ENCODE measurements around the gene EEF1G.

The EEF1G gene

DNA sequence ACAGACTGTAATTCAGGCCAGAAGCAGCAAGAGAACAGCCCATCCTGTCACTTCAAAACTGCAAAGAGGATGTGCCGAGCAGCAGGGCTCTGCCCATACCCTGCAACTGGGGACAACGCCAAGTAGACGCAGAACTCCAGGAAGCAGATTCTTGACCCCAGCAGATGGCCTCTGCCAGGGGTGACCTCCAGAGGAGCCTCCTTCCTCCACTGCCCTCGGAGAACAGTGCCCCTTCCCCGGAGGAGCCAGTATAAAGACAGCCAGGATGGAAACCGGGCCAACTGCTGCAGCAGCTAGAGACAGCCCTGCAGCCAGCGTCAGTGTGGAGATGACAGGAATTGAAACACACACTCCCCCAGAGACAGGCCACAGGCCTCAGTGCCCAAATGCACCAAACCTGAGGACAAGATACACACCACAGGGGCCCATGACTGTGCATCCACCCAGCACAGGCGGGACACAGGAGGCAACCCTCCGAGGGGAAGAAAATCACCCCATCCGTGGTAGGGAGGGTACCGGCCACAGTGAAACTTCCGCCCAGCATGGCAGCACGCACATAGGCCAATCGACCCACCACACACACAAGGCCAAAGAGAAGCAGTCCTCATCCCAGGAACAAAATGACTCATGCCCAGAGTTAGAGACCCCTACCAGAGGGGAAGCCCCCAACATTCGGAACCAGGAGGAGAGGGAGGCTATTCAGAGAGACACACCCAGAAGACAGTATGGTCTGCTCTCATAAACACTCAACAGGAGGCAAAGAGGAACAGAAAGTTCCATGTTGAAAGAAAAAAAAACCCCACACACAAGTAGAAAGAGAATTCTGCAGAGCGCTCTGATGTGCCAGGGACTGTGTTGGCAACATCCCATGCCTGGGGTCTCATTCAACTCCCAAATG lies 32.6 kb downstream of the EEF1G start:
- DNase-seq (ENCODE audit: low read depth in 2 of 2) = no peak

DNA sequence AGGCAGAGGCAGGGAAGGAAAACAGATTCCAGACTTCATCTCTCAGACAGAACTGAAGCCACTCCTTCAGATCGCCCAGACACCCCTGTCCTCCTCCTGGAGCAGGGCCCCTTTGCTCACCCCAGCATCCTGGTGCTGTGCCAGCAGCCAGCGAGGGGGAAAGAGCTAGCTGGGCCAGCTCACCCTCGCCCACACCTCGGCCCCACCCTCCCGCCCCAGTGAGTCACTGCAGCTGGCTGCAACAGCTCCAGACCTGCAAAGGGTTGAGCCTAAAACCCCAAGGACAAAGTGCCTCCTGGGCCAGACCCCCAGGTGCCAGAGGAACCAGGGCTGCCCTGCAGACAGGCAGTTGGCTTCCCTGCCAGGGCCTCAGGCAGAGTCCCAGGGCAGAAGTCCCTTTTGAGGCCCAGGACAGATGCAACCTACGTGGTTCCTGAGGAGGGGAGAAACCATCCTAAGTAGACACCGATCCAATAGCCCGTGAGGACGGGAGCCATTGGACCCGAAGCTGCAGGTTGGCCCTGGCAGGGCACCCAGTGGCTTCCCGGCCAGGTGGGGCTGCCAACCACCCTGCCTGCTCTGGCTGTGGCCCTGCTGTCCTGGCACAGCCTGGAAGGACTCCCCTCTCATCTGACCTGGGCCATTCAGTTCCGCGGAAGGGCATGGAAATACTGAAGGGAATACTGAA lies 34.3 kb downstream of the EEF1G start:
- no peak for DNase-seq (ENCODE audit: low read depth in 2 of 2)

DNA sequence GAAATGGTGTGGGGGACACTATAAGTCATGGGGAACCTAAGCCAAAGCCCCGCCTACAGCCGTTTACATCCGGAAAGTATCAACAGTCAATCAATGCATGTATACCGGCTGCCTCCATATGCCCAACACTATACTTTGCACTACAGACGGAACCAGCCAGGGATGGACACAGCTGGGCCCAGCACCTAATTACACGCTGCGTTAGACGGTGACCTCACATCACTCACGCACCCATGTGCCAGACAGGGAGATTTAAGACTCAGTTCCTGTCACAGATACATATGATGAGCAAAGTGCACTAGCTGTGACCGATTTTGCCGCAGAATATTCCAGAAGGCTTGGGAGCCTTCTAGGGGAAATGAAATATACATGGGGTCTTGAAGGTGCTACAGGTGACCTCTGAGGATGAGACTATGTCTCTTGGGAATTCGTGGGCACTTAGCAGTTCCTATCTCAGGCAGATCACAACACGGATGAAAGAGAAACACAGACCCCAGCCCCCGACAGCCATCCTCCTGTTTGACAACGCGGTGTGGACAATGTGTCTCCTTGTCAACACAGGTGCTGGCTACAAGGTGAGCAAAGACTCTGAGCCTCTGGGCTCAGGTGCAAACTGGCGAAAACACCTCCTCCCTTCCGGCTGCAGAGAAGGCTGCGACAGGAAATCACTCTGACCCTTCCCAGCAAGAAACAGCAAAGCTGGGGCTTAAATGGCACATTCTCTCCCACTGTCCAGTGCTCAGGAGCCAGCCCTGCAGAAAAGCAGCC lies 35.0 kb downstream of the EEF1G start:
- DNase-seq (ENCODE audit: low read depth in 2 of 2) = no peak

DNA sequence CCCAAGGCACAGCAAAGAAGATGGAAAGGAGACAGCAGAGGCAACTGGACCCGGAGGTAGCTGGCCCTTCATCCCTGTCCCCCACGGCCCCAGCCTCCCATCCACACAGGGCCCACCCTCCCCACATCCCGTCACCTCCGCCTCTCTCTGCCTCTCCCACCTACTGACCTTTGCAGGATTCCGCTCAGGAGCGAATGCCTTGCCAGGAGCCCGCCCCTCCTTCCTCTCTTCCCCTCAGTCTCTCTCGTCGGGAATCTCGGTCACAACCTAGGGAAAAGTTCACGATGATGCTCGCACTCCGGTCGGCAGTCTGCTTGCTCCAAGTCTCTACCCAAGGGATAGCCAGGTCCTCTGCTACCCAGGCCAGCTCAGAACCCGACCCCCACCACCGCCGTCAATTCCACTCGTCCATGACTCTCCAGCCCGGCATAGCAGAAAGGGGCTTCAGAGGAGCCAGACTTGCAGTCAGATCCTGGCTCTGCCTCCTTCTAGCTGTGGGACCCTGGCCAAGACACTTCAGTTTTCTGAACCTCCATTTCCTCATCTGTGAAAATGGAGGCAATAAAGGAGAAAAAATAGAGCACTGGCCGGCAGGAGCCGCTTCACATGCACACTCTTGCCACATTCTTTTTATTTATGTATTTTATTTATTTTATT lies 37.3 kb downstream of the EEF1G start:
- DNase-seq (ENCODE audit: low read depth in 2 of 2) = no peak

DNA sequence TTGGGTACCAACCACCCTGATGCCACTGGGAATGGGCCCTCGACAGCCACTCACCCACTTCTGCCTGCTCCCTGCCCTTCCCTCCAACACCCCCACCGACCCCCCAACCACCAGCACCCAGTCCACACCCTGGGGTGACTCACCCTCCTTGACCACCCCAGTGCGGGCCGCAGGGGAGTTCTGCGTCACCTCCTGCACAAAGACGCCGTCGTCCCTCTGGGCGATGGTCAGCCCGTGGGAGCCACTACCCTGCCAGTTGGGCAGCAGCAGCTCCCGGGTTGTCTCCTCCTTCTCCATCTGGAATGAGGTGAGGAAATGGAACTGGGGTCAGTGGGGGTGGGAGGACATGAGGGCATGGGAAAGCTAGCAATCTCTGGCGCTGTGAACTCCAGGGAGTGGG lies 37.9 kb downstream of the EEF1G start:
- no peak for DNase-seq (ENCODE audit: low read depth in 2 of 2)

DNA sequence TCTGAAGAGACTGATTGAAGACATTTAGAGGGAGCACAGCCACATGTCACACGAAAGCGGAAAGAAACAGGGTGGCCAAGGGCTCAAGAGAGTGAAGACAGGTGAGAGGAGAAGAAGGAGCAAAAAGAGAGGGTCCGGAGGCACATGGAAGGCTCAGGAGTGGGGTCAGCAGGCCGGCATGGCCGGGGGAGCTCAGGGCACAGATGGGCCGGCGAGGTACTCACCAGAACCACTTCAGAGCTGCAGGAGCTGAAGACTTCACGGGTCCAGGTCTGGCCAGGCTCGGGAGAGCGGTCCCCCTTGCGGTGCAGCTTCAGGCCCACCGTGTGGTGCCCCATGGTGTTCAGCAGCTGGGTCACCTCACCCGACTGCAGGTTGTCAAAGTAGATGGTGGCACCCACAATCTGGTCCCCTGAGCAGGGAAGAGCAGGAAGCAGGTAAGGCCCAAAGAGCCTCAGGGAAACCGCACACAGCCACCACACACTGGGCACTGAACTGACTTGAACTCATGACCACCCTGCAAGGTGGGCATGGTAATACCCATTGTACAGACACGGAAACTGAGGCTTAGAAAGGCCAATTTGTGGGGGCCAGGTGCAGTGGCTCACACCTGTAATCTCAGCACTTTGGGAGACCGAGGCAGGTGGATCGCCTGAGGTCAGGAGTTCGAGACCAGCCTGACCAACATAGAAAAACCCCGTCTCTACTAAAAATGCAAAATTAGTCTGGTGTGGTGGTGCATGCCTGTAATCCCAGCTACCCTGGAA lies 38.7 kb downstream of the EEF1G start:
- DNase-seq (ENCODE audit: low read depth in 2 of 2) = no peak

DNA sequence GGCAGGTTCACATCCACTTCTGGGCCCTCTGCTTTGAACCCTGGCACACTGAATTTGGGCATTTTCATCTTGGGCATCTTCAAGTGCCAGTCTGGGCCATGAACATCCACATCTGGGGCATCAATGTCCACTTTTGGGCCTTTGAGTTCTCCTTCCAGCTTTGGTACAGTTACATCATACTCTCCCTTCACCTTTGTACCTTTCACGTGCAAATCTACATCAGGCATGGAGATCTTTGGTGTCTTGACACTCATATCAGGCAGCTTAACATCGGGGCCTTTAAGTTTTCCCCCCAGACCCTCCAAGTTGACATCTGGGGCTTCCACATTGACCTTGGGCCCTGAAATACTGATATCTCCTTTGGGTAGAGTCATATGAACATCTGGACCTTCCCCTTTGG lies 41.6 kb downstream of the EEF1G start:
- no peak for DNase-seq (ENCODE audit: low read depth in 2 of 2)

DNA sequence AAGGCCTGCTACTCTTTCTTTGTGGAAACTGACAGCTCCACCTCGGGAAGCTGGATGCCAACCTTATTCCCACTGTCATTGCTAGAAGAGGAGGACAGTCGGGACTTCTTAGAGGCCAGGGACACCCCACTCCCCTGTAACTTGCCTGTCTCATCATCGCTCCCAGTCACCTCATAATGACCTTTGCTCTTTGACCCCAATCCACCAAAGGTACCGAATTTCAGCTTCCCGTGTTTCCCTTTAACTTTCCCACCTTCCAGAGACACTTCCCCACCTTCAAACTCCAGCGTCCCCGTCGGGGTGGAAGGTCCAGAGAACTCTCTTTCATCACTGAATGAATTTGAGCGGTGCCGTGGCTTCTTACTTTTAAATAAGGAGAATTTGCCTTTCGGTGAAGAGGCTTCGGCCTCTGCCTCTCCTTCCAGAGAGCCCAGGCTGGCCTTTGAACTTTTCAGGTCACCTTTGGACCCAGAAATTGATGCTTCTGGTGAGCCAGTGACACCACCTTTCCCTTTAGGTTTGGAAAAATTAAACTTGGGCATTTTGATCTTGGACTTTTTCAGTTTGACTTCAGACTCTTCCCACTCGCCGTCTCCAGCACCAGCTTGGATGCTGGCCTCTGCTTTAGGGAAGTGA lies 56.8 kb downstream of the EEF1G start:
- DNase-seq (ENCODE audit: low read depth in 2 of 2) = no peak

DNA sequence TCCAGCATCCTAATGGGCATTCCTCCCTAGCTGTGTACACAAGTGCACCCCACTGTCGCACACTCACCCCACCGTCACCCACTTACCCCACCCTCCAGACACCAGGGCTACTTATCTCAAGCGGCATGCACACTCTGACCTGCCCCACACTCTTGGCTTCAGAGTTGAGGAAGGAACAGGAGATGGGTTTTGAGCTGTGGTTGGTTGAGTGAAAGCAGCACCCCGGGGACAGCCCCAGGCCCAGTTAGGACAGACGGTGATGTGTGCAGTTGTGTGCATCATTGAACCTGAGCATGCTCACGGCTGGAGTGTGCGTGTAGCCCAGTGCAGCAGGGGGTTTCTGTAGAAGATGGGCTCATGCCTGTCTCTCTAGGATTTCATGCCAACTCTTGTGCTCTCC lies 59.5 kb downstream of the EEF1G start:
- no peak for DNase-seq (ENCODE audit: low read depth in 2 of 2)

DNA sequence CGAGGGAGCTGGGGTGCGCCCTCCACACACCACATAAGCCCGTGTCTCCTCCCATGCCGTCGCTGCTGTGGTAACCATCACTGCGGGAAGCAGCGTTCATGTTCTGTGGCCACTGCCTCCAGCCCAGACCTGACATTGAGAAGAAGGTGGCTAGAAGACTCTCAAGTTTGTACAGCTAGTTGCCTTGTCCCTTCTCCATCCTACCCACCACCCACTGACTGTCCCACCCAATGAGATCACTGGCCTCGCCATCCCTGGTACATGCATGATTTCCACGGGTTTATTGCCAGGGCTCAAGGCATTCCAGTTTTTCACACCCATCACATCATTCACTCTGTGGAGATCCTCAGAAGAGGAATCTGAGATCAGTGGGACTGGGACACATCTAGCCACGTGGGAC lies 60.1 kb downstream of the EEF1G start:
- DNase-seq (ENCODE audit: low read depth in 2 of 2) = no peak

DNA sequence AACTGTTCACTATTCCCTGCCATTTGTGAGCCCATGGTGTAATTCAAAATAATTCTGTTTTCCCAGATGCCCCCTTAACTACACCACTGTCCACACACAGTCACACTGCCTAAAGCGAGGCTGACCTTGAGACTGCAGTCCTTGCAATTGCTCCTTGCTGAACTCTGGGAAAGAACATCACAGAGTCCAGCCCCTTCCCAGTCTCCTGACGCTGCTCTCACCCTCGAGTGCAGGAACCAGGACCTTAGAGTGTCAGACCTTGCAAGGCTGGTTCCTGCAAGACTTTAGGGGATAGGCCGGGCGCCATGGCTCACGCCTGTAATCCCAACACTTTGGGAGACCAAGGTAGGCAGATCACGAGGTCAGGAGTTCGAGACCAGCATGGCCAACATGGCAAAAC lies 60.7 kb downstream of the EEF1G start:
- no peak for DNase-seq (ENCODE audit: low read depth in 2 of 2)

All from stimulated activated CD8-positive, alpha-beta memory T cell treated with anti-CD3 and anti-CD28 coated beads, Interleukin-15, amount 100 ng/mL, for 4 hours (primary cell).